ENCODE results near the gene TRIP6. TPM values are rescaled to one million over a fixed set of nuclear protein-coding genes. Genes with fewer than 3 reads are reported as not detected.

TRIP6 gene
- polyA plus RNA-seq (2012; ENCODE audit: insufficient read depth, insufficient read length, low read depth): 4.3 TPM

GRCh38 chr7:100867040-100867775, at the start of gene TRIP6:
TSS of gene TRIP6 (plus strand) at chr7:100867387. CDS start at chr7:100867498, 111 bp downstream.
- Histone ChIP-seq H3K4me3 (ENCODE audit: low read depth, low read length) (no peak within 1 kb of the TSS), H3K27me3 (no peaks in the 10 kb centered on the region), H3K36me3 (no peaks in the 10 kb centered on the region; the same call in 1 of the 2 replicates), H3K9me3 (no peaks in the 10 kb centered on the region), H3K4me1 (peaks cover 9% of the 10 kb centered on the region)
- TF ChIP-seq, protein P1, sequence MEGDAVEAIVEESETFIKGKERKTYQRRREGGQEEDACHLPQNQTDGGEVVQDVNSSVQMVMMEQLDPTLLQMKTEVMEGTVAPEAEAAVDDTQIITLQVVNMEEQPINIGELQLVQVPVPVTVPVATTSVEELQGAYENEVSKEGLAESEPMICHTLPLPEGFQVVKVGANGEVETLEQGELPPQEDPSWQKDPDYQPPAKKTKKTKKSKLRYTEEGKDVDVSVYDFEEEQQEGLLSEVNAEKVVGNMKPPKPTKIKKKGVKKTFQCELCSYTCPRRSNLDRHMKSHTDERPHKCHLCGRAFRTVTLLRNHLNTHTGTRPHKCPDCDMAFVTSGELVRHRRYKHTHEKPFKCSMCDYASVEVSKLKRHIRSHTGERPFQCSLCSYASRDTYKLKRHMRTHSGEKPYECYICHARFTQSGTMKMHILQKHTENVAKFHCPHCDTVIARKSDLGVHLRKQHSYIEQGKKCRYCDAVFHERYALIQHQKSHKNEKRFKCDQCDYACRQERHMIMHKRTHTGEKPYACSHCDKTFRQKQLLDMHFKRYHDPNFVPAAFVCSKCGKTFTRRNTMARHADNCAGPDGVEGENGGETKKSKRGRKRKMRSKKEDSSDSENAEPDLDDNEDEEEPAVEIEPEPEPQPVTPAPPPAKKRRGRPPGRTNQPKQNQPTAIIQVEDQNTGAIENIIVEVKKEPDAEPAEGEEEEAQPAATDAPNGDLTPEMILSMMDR (IDR thresholded peaks at IDR 0.05; ENCODE audit: low read depth, low read length): no peak
- no peak for DNase-seq

GRCh38 chr7:100818366-100818765, 48.8 kb upstream of the TRIP6 start:
- no peaks in the 10 kb centered on the region for H3K4me1 ChIP-seq
- H3K4me3 ChIP-seq (ENCODE audit: low read depth, low read length): no peak overlapping the region
- H3K36me3 ChIP-seq: no peaks in the 10 kb centered on the region
- H3K27me3 ChIP-seq: no peaks in the 10 kb centered on the region
- no peak for DNase-seq
- TF ChIP-seq, protein P1 (IDR thresholded peaks at IDR 0.05; ENCODE audit: low read depth, low read length): no peak
- no peaks in the 10 kb centered on the region; the same call in 1 of the 2 replicates for H3K9me3 ChIP-seq

- Histone ChIP-seq H3K9me3 (no peaks in the 10 kb centered on the region; the same call in 1 of the 2 replicates), H3K27me3 (no peaks in the 10 kb centered on the region), H3K4me1 (no peaks in the 10 kb centered on the region), H3K4me3 (ENCODE audit: low read depth, low read length) (no peak overlapping the region), H3K36me3 (no peaks in the 10 kb centered on the region)
- DNase-seq: no peak
- TF ChIP-seq, protein P1 (IDR thresholded peaks at IDR 0.05; ENCODE audit: low read depth, low read length): no peak
Measured at GRCh38 chr7:100818825-100819224, 48.4 kb upstream of the TRIP6 start.

DNA sequence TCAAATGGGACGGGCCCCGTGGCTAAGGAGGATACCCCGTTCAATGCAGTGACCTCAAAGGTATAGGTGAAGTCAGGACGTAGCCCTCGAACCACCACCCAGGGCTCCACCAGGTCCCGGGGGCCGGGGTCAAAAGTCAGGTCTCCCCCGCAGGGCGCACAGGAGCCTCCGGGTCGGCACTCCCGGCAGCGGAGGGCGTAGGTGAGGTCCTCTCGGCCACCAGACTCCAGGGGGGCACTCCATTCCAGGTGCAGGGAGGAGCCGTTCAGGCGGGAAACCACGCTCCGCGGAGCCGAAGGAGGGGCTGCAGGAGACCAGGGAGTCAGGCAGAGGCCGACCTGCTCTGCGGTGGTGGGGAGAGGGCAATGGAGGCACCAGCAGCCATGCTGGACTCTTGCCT, 47.6 kb upstream of the TRIP6 start:
- no peaks in the 10 kb centered on the region for H3K36me3 ChIP-seq
- H3K9me3 ChIP-seq: no peaks in the 10 kb centered on the region; the same call in 1 of the 2 replicates
- H3K27me3 ChIP-seq: peaks cover 3% of the 10 kb centered on the region
- DNase-seq: no peak
- H3K4me1 ChIP-seq: no peaks in the 10 kb centered on the region
- no peak overlapping the region for H3K4me3 ChIP-seq (ENCODE audit: low read depth, low read length)
- TF ChIP-seq, protein P1 (IDR thresholded peaks at IDR 0.05; ENCODE audit: low read depth, low read length): no peak

GRCh38 chr7:100822236-100823139, 44.7 kb upstream of the TRIP6 start:
- Histone ChIP-seq H3K27me3 (peaks cover 32% of the 10 kb centered on the region), H3K4me1 (no peaks in the 10 kb centered on the region), H3K9me3 (no peaks in the 10 kb centered on the region), H3K4me3 (ENCODE audit: low read depth, low read length) (no peak overlapping the region), H3K36me3 (no peaks in the 10 kb centered on the region)
- TF ChIP-seq, protein P1 (IDR thresholded peaks at IDR 0.05; ENCODE audit: low read depth, low read length): no peak
- no peak for DNase-seq

All from BE2C (cell line).